Posterior cingulate gyrus (tissue), 11 donors: ENCODE results near the gene TNFRSF1B.

Experiments used
- DNase-seq, 10 donors: peaks; one replicate each; pipeline versions ENCODE4 v3.0.0 to v3.0.0-alpha.2; 2020 to 2021; ENCODE audit warnings: mixed read lengths in 3 of 10
- intact Hi-C: fragments of 100-400 bp; cut with DNase I; formaldehyde crosslinking; loops from one replicate; pipeline ENCODE4 v1.15.1; 2023

TNFRSF1B gene

DNA sequence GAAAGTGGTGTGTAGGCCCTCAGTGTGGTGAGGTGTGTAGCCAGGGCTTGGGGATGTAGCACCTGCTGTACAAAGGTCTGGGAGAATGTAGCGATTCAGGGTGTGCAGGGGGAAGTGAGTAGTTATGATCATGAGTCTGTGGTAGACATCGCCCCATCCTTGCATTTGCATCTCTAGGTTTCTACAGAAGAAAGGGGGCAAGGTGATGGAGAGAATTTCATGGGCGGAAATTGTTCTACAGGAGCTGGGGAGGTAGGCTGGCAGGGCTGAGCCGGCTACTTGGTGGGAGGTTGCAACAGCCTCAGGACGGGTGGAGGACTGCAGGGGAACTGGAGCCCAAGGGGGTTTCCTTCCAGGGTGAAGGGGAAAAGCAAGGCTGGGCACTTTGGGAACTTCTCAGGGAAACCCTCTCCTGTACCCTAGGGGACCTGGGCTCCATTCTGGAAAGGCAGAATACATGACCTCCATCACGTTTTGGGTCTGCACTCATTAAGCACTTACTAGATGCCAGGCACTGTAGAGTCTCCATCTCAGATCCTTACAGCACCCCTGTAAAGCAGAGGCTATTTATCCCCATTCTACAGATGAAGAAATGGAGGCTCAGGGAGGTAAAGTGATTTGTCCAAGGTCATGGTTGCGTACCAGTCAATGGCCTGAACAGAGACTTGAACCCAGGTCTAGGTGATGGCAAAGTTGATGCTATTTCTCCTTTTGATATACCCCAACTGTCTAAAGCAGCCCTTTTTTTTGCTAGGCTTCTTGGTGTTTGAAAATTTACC, 14.5 kb upstream of the TNFRSF1B start:
- intact Hi-C loops: no loop called here
- DNase-seq: no peak

GRCh38 chr1:12153181-12153785, 13.5 kb upstream of the TNFRSF1B start:
- peak in 2 of 10 donors; percentile 28 to 42 for DNase-seq
- intact Hi-C loops: no loop called here

DNA sequence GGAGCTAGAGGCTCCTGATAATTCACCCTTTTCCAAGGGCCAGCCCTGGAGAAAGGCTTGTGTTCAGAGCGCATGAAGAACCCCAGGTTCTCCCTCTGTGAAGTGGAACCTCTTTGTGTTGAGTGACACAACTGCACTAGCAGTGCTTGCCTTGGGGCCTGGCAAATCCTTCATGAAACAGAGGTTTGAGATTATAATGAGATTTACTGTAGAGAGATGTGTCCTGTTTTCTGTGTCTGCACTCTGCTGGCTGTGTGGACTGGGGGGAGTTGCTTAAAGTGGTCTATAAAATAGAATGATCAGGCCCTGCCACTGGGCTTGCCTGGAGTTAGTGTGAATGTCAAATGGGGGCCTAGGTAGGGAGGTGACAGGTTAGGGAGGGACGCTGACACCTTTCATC, 11.5 kb upstream of the TNFRSF1B start:
- no peak for DNase-seq

DNA sequence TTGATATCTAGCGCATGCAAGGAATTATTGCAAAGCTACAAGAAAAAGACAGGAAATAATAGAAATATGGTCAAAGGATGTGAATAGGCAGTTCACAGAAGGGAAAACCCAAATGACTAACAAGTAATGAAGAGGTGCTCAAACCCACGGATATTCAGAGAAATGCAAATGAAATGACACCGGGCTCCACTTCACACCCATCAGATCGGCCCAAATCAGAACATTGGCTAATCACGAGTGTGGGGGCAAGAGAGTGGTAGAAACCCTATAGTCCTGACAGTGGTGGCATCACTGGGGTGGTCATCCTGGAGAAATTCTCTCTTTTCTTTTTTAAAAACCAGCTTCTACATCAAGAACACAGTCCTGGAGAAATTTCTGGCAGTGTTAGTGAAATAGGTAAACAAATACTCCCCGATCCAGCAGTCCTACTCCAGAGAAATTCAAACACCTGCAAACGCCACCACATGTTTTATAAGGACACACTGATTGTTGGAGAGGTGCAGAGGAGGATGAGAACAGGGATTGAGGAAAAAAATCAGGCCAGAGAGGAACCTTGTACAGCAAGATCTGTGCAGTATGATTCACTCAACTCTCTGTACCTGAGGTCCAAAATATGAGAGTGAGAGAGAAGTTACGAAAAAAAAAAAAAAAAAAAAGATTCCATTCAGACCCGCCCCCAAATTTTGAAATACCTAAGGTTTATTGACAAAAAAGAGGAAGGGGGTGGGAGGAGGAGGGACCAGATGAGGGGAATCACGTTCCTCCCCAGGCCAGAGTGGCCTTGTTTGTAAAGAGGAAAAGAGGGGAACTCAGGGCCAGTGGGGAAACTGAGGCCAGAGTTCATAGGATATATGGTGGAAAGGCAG, 9.2 kb upstream of the TNFRSF1B start:
- DNase-seq: no peak
- intact Hi-C loops: no loop called here

More for the DNA sequence above, 11.5 kb upstream of the TNFRSF1B start:
- intact Hi-C loops: no loop called here

DNA sequence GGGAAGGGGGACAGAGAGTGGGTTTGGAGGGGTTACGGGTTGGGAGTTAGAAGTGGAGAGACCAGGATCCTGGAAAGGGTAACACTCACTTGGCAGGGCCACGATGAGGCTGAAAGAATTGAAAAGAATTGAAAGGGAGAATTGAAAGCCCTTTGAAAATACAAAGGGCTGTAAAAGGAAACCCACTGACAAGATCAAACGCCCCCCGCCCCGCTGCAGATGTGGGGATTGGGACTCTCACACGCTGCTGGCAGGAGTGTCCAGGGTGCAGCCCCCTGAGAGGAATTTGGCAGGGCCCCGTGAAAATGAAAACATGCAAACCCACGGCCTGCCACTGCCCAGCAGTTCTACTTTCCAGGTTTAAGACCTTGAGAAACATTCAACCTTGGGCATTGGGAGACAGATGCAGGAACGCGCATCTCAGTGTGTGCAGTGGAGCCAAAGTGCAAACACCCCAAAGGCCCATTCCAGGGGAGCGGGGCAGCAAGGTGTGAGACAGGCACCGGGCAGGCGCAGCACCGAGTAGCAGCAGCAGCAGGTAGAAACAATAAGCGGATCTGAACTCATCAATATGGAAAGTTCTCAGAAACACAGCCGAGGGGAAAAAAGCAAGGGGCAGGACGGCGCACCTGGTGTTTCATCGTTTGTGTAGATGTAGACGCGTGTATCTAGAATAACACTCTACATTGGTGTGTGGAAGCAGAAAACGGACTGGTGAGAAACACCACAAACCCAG, 8.3 kb upstream of the TNFRSF1B start:
- intact Hi-C loops: no loop called here
- no peak for DNase-seq

- DNase-seq: no peak
- intact Hi-C loops: no loop called here
Measured at GRCh38 chr1:12159816-12160215, 7.0 kb upstream of the TNFRSF1B start.

DNA sequence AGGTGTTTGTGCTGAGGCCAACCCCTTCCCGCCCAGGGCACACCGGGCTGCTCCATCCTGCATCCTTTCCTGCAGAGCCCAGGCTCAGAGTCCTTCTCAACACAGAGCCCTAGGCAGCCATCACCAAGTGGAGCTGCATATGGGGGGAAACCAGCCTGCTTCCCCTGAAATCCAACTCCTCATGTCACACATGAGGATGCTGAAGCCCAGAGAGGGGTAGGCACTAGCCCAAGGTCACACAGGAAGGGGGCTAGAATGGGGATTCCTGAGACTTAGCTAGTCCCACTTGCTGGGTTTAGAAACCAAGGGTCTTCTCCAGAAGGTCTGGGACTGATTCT, 5.5 kb upstream of the TNFRSF1B start:
- DNase-seq: no peak
- intact Hi-C loops: no loop called here

GRCh38 chr1:12161662-12162458, 4.9 kb upstream of the TNFRSF1B start:
- DNase-seq: peak in 5 of 10 donors; percentile 40 to 91 (median 44)
- intact Hi-C loops: no loop called here

DNA sequence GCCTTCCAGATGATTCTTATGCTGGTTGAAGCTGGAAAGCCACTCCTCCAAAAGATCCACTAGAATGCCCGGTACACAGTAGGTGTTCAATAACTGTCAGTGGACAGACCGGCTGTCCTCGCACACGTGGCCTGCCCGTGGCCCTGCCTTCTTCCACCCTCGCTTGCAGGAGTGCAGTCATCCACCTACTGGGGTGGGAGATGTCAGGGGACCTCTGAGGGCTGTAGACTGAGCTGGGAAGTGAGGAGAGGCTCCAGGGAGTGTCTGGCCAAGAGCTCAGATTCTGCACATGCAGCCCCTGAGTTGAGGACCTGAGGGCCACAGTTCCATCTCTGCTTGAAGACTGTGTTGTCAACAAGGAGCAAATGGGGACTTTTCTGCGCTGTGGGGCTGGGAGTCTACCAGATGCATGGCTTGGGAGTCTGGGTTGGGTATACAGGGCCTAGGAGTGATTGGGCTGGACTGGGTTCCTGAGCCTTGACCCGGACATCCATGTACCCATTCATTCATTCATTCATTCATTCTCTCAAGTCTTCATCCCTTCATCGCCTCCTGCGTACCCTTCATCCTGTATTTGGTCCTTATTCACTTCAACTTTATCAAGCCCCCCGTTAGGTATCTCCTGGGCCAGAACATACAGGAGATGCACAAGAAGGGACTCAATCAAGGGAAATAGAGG, 4.2 kb upstream of the TNFRSF1B start:
- intact Hi-C loops: no loop called here
- DNase-seq: no peak

- no peak for DNase-seq
- intact Hi-C loops: no loop called here
Measured at GRCh38 chr1:12163210-12163609, 3.6 kb upstream of the TNFRSF1B start.

GRCh38 chr1:12164210-12164609, 2.6 kb upstream of the TNFRSF1B start:
- DNase-seq: no peak
- intact Hi-C loops: no loop called here

DNA sequence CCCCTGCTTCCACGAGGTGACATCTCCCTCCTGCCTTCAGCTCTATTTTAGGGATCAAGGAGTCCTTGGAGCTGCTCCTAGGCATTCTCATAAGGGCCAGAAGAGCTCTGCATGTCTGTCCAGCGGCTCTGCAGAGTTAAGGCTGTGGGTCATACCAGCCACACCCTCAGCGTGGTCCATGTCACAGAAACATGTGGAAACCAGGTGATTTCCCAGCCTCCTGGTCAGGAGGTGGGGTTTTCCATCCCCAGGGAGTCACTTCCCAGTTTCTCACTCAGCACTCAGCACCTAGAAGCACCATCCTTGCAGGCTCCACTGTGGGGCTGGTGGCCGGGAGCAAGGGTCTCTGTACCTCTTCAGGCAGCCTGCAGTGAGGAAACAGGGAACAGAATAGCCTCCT, 1.4 kb upstream of the TNFRSF1B start:
- no peak for DNase-seq
- intact Hi-C loops: no loop called here

- intact Hi-C loops: no loop called here
Measured at GRCh38 chr1:12167493-12168429, 970 bp downstream of the TNFRSF1B start.

GRCh38 chr1:12168451-12169160, 1.8 kb downstream of the TNFRSF1B start:
- intact Hi-C loops: no loop called here
- no peak for DNase-seq

More at GRCh38 chr1:12167493-12168429, 970 bp downstream of the TNFRSF1B start:
- no peak for DNase-seq

- intact Hi-C loops: no loop called here
- DNase-seq: no peak
Measured at GRCh38 chr1:12169442-12170135, 2.8 kb downstream of the TNFRSF1B start.

- DNase-seq: no peak
- intact Hi-C loops: no loop called here
Measured at GRCh38 chr1:12170263-12170671, 3.5 kb downstream of the TNFRSF1B start.
